GM18909 (cell line): ENCODE results near the gene EDIL3.
"Not testable (repeated sequence)": the region's sequence is repeated elsewhere in the genome, so short reads cannot be mapped to it uniquely, and the experiment has no call there.

Experiments used
- ATAC-seq: cut with Tn5 transposase; IDR thresholded peaks from one replicate; pipeline ENCODE4 v1.9.1; 2021; ENCODE audit warnings: mild to moderate bottlenecking; ENCODE audit not compliant: unreplicated experiment, poor library complexity

Gene EDIL3

GRCh38 chr5:84215521-84215920 lies 169.2 kb downstream of the EDIL3 start:
- no peak for ATAC-seq

- no peak for ATAC-seq
These were observed 170.8 kb downstream of the EDIL3 start for GRCh38 chr5:84213861-84214260.

- ATAC-seq = no peak
These were observed 171.5 kb downstream of the EDIL3 start for GRCh38 chr5:84213212-84213611.

GRCh38 chr5:84204772-84205171 lies 179.9 kb downstream of the EDIL3 start:
- ATAC-seq = no peak

- ATAC-seq = no peak
These were observed 182.5 kb downstream of the EDIL3 start for GRCh38 chr5:84202136-84202535.

GRCh38 chr5:84197538-84197937 lies 187.1 kb downstream of the EDIL3 start:
- ATAC-seq = peak; percentile 40

GRCh38 chr5:84191281-84191680 lies 193.4 kb downstream of the EDIL3 start:
- no peak for ATAC-seq

- ATAC-seq = no peak
These were observed 199.8 kb downstream of the EDIL3 start for GRCh38 chr5:84184857-84185256.

GRCh38 chr5:84181093-84181492 lies 203.6 kb downstream of the EDIL3 start:
- ATAC-seq = no peak

- ATAC-seq = no peak
These were observed 215.8 kb downstream of the EDIL3 start for GRCh38 chr5:84168841-84169240.

- ATAC-seq = no peak
These were observed 221.0 kb downstream of the EDIL3 start for GRCh38 chr5:84163671-84164070.

GRCh38 chr5:84162695-84163094 lies 222.0 kb downstream of the EDIL3 start:
- no peak for ATAC-seq

- not testable (repeated sequence) for ATAC-seq
These were observed 224.0 kb downstream of the EDIL3 start for GRCh38 chr5:84160650-84161049.

- no peak for ATAC-seq
These were observed 235.6 kb downstream of the EDIL3 start for GRCh38 chr5:84149094-84149493.

GRCh38 chr5:84148651-84149050 lies 236.0 kb downstream of the EDIL3 start:
- no peak for ATAC-seq

- no peak for ATAC-seq
These were observed 247.1 kb downstream of the EDIL3 start for GRCh38 chr5:84137541-84137940.

GRCh38 chr5:84131372-84131771 lies 253.3 kb downstream of the EDIL3 start:
- ATAC-seq = no peak

- ATAC-seq = no peak
These were observed 254.6 kb downstream of the EDIL3 start for GRCh38 chr5:84130006-84130580.

GRCh38 chr5:84125216-84125615 lies 259.5 kb downstream of the EDIL3 start:
- no peak for ATAC-seq

GRCh38 chr5:84119252-84119651 lies 265.4 kb downstream of the EDIL3 start:
- no peak for ATAC-seq

GRCh38 chr5:84118551-84118950 lies 266.1 kb downstream of the EDIL3 start:
- ATAC-seq = no peak

- no peak for ATAC-seq
These were observed 269.0 kb downstream of the EDIL3 start for GRCh38 chr5:84115727-84116126.
